PC-9 (cell line): ENCODE results near the gene MSI2.

Experiments
- CTCF ChIP-seq: fragments of 200-600 bp; sonication (generic); conservative IDR thresholded peaks from 2 replicates; pipeline ENCODE4 v1.6.1; 2017; ENCODE audit warnings: mixed run types, antibody characterized with exemption, mild to moderate bottlenecking, moderate library complexity
- EZH2 ChIP-seq: fragments of 200-600 bp; sonication (generic); IDR thresholded peaks from 2 replicates; pipeline ENCODE4 v1.8.0; 2017; ENCODE audit warnings: antibody characterized with exemption, low read depth

- no peak for TF ChIP-seq CTCF
- TF ChIP-seq EZH2: no peak
Measured at GRCh38 chr17:57257895-57258851, 1.9 kb downstream of the MSI2 start.
